ENCODE results near the gene HAPLN1. TPM values are rescaled to one million over a fixed set of nuclear protein-coding genes. Genes with fewer than 3 reads are reported as not detected.
A peak's percentile ranks its signal among the peaks of the same experiment; 100 is the strongest.
"Not testable (repeated sequence)": the region's sequence is repeated elsewhere in the genome, so short reads cannot be mapped to it uniquely, and the experiment has no call there.

The HAPLN1 gene
- polyA plus RNA-seq, 2 of the 4 experiments (the other 2 are of a cell fraction), result not detected

DNA sequence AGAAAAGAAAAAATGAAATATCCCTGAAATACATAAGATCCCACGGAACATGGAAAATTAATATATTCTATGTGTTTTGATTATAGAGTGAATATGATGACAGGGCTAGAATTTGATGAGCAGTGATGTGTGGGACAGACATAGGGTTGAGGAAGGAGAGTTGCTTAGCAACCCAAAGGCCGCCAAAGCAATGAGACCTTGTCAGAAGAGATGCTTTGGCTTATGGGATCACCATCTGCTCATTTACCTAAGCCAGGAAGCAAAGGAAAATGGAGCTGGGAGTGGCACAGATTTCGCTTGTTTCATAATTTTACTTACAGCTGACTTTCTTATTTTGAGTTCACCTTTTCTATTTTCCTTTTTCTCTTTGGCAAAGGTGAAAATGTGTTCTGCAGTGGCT, 20.9 kb upstream of the HAPLN1 start:
- no peak for FAIRE-seq
- H3K4me2 ChIP-seq, result no peak overlapping the region
- H3K4me1 ChIP-seq, result no peaks in the 10 kb centered on the region
- 15% methylated on average over 3 of the region's 3 CpGs for WGBS (ENCODE audit: missing lambda C conversion rate)
- ChIA-PET CTCF (no interaction called here), POLR2A (no interaction called here)
- H3K27ac ChIP-seq, result no peak overlapping the region
- ATAC-seq, result no peak
- DNase-seq (ENCODE audit: low read depth in 1 of 2, low spot score in 1 of 2), result no peak
- no peaks in the 10 kb centered on the region for H3K9me3 ChIP-seq
- TF ChIP-seq MAFK (IDR thresholded peaks at IDR 0.05; ENCODE audit: partially characterized antibody), result peak; percentile 19
- no peak for TF ChIP-seq MYC (IDR thresholded peaks at IDR 0.05; ENCODE audit: borderline replicate concordance, low read length)
- no peak overlapping the region for H3K4me3 ChIP-seq

GRCh38 chr5:83740741-83741140, 20.1 kb upstream of the HAPLN1 start:
- DNase-seq (ENCODE audit: low read depth in 1 of 2, low spot score in 1 of 2) (no peak), FAIRE-seq (no peak), ATAC-seq (no peak)
- CTCF ChIA-PET, result interaction anchor here (1.0 kb wide), 1 partner anchor 18 kb away, joined by 3 read pairs; no protein-coding TSS in a partner anchor
- Histone ChIP-seq H3K9me3 (no peaks in the 10 kb centered on the region), H3K4me1 (no peaks in the 10 kb centered on the region), H3K4me2 (no peak overlapping the region), H3K27ac (no peak overlapping the region), H3K4me3 (no peak overlapping the region)
- POLR2A ChIA-PET, result no interaction called here
- TF ChIP-seq ELK1 (IDR thresholded peaks at IDR 0.05; ENCODE audit: low read depth, low read length) (no peak), E2F6 (IDR thresholded peaks at IDR 0.05; ENCODE audit: borderline replicate concordance, low read depth) (no peak), ZFP36 (IDR thresholded peaks at IDR 0.05; ENCODE audit: borderline replicate concordance, partially characterized antibody) (no peak), ESRRA (IDR thresholded peaks at IDR 0.05; ENCODE audit: borderline replicate concordance, low read length) (no peak), HEYL (CRISPR knock-in tag; IDR thresholded peaks at IDR 0.05) (no peak), RCOR1 (IDR thresholded peaks at IDR 0.05; ENCODE audit: low read depth, low read length) (no peak), NFE2L2 (conservative IDR thresholded peaks at IDR 0.05; ENCODE audit: low read length) (no peak), MAZ (IDR thresholded peaks at IDR 0.05; ENCODE audit: borderline replicate concordance, low read depth, low read length) (no peak), CBX8 (IDR thresholded peaks at IDR 0.05) (no peak), SMC3 (IDR thresholded peaks at IDR 0.05) (no peak), TP53 (CRISPR knock-in tag; IDR thresholded peaks at IDR 0.05) (no peak), CBX2 (IDR thresholded peaks at IDR 0.05; ENCODE audit: borderline replicate concordance, low read depth) (no peak), MAFK (IDR thresholded peaks at IDR 0.05; ENCODE audit: partially characterized antibody) (no peak), KDM1A (IDR thresholded peaks at IDR 0.05; ENCODE audit: low read depth) (no peak)
- TF ChIP-seq, protein P1, sequence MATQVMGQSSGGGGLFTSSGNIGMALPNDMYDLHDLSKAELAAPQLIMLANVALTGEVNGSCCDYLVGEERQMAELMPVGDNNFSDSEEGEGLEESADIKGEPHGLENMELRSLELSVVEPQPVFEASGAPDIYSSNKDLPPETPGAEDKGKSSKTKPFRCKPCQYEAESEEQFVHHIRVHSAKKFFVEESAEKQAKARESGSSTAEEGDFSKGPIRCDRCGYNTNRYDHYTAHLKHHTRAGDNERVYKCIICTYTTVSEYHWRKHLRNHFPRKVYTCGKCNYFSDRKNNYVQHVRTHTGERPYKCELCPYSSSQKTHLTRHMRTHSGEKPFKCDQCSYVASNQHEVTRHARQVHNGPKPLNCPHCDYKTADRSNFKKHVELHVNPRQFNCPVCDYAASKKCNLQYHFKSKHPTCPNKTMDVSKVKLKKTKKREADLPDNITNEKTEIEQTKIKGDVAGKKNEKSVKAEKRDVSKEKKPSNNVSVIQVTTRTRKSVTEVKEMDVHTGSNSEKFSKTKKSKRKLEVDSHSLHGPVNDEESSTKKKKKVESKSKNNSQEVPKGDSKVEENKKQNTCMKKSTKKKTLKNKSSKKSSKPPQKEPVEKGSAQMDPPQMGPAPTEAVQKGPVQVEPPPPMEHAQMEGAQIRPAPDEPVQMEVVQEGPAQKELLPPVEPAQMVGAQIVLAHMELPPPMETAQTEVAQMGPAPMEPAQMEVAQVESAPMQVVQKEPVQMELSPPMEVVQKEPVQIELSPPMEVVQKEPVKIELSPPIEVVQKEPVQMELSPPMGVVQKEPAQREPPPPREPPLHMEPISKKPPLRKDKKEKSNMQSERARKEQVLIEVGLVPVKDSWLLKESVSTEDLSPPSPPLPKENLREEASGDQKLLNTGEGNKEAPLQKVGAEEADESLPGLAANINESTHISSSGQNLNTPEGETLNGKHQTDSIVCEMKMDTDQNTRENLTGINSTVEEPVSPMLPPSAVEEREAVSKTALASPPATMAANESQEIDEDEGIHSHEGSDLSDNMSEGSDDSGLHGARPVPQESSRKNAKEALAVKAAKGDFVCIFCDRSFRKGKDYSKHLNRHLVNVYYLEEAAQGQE (IDR thresholded peaks at IDR 0.05), result no peak
- 33% methylated on average over 2 of the region's 2 CpGs for WGBS (ENCODE audit: missing lambda C conversion rate)

DNA sequence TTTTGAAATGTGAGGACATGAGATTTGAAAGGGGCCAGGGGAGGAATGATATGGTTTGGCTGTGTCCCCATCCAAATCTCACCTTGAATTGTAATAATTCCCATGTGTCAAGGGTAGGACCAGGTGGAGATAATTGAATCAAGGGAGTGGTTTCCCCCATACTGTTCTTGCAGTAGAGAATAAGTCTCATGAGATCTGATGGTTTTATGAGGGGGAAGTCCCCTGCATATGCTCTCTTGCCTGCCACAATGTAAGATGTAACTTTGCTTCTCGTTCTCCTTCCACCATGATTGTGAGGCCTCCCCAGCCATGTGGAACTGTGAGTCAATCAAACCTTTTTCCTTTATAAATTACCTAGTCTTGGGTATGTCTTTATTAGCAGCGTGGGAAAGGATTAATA, 15.5 kb upstream of the HAPLN1 start:
- H3K9me3 ChIP-seq; ATAC-seq; DNase-seq (ENCODE audit: low read depth in 1 of 2, low spot score in 1 of 2); POLR2A ChIA-PET; H3K4me3 ChIP-seq; CTCF ChIA-PET; H3K4me1 ChIP-seq; FAIRE-seq; H3K4me2 ChIP-seq; H3K27ac ChIP-seq: not testable (repeated sequence)
- 27% methylated on average over 2 of the region's 2 CpGs for WGBS (ENCODE audit: missing lambda C conversion rate)

- H3K4me3 ChIP-seq; H3K9me3 ChIP-seq; POLR2A ChIA-PET; CTCF ChIA-PET; H3K4me1 ChIP-seq; H3K27ac ChIP-seq; H3K4me2 ChIP-seq; ATAC-seq; FAIRE-seq; DNase-seq (ENCODE audit: low read depth in 1 of 2, low spot score in 1 of 2): not testable (repeated sequence)
Observed at GRCh38 chr5:83735058-83735457, 14.4 kb upstream of the HAPLN1 start.

Data from A549 (cell line).